HG03520 (cell line): Measurements from ENCODE around the gene LACTBL1.
"Not testable (repeated sequence)": the region's sequence is repeated elsewhere in the genome, so short reads cannot be mapped to it uniquely, and the experiment has no call there.

Experiments used
- ATAC-seq: cut with Tn5 transposase; IDR thresholded peaks from one replicate; pipeline ENCODE4 v1.9.1; 2021; ENCODE audit warnings: mild to moderate bottlenecking, moderate library complexity; ENCODE audit not compliant: unreplicated experiment

The LACTBL1 gene

DNA sequence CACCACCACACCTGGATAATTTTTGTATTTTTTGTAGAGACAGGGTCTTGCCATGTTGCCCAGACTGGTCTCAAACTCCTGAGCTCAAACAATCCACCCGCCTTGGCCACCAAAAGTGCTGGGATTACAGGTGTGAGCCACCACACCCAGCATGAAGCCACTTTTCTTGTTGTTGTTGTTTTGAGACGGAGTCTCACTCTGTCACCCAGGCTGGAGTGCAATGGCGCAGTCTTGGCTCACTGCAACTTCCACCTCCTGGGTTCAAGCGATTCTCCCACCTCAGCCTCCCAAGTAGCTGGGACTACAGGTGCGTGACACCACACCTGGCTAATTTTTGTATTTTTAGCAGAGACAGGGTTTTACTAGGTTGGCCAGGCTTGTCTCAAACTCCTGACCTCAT is 27.5 kb downstream of the LACTBL1 start:
- not testable (repeated sequence) for ATAC-seq

DNA sequence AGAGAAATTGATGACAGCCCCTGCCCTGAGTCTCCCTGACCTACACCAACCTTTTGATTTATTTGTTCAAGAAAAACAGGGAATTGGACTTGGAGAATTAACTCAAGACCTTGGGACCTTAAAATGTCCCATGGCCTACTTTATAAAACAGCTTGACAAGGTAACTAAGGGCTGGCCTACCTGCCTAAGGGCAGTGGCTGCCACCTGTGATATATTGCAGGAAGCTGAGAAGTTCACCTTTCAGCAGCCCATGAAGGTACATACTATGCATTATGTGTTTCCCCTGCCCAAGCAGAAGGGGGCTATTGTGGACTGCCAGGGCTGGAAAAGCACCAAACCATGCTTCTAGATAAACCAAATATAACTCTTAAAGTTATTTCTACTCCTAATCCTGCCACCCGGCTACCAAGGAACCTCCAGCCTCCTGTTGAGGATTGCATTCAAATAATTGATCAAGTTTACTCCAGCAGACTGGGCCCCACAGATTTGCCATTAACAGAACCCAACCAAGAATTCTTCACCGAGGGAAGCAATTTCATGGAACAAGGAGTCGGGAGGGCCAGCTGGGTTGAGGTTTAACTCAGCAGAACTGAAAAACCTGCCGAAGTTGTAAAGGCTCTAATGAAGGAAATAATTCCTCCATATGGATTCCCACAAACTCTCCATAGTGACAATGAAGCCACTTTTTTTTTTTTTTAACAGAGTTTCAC is 28.2 kb downstream of the LACTBL1 start:
- ATAC-seq = no peak

DNA sequence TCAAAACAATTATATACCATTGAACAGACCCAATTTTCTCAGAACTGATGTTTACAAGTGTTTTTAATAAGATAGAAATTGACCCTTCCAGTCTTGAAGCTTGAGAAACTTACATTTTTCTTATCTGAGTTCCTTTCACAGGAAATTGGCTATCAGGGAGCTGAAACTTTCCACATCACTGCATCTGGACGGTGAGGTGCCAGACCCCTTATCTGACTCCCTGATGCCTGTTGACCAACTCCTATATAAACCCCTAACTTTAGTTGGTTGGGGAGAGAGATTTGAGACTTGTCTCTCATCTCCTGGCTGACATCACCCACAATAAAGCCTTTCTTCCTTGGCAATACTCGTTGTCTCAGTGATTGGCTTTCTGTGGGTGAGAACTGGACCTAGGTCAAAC is 31.4 kb downstream of the LACTBL1 start:
- ATAC-seq = no peak

DNA sequence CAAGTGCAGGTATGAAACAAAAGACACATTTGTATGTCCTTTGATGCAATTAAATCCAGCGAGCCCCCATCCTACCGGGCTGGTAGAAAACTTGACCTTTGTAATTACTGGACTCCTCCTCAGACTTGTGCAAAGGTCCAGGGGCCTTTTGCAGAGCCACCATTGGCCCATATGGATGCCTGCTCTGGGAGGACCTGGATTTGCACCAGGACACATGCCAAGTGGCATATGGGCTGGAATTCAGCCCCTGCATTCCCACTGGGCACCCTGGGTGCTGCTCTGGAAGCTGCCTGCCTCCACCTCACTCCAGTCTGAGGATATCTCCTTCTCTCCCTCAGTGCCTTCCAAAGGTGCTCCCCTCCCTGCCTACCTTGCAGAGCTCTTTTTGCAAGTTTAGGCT is 36.0 kb downstream of the LACTBL1 start:
- no peak for ATAC-seq

DNA sequence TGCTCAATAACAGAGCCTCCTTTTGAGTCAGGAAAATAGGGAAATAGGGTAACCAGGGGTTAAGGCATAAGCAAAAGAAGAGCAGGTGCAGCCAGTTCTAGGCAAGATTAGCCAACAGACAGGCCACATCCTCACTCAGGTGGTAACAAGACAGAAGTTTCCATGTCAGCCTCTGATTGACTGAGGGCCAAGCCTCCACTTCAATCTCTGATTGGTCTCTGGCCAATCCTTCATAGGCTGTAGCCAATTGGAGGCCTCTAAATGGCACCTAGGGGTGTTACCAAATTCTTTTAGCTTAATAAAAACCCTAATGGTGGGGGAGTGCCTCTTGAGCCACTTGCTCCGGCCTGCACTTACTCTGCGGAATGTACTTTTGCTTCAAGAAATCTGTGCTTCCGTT is 37.2 kb downstream of the LACTBL1 start:
- no peak for ATAC-seq

DNA sequence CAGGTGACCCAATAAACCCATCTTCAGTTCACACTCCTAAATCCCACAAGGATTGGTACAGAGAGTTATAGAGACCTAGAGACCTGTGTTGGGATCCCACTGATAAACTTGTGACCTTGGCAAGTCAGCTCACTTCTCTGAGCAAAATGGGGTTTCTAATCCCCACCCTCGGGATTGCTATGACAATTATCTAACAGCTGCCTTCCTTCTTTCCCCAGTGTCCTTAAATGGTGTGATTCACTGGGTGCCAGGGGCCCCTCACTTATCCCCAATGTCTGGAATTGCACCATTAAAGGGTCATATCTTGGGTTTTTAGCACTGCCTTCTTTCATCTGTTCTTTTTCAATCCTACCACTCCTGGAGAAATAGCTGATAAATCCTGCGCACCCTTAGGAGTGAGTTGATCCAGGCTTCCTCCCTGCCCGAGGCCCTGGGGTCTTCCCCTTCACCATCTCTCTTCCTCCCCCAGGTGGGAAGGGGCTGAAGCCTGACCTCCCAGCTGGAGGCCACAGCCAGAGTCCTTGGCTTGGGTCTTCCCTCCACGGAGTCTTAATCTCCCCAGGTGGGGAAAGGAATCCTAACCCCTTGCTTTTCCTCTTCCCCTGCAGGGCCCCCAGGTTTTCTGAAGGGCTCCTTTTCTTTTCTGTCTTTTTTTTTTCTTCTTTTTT is 39.7 kb downstream of the LACTBL1 start:
- ATAC-seq = no peak

DNA sequence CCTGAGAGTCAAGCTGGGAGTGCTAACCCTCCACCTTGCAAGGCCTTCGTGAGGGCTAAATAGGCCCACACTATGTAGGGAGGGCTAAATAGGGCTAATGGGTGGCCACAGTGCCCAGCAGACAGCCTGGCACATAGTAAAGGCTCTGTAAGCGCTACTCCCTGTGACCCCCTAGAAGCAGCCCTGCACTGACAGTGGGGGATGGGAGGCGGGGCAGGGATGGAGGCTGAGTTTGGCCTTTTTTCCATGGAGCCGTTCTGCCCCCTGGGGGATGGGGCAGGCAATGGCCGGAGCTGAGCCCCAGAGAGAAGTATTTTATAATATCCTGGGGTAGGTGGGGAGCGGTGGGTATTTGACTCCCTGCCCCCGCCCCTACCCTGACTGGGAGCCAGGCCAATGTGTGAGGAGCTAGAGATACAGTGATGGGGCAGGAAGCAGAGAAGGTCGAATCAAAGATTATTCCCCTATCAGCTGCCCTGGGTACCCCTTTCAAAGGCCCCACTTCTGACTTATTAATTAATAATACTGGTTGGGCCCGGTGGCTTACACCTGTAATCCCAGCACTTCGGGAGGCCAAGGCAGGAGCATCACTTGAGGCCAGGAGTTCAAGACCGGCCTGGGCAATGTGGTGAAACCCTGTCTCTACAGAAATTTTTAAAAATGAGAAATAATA is 42.3 kb downstream of the LACTBL1 start:
- no peak for ATAC-seq

DNA sequence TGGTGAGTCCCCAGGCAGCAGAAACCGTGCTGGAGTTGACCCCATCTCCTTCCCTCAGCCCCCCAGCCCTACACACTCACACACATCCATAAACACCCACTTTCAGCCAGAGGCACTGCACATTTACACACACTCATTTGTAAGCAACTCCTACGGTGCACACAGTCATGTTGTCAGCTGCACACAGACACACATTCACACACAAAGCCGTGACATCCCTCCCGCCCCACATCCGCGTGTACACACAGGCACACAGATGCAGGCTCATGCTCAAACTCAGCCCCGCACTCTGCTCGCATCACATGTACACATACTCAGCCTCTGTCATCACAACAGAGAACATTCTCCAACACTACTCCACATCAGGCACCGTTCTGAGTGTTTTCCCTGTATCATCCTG is 47.6 kb downstream of the LACTBL1 start:
- ATAC-seq = no peak

DNA sequence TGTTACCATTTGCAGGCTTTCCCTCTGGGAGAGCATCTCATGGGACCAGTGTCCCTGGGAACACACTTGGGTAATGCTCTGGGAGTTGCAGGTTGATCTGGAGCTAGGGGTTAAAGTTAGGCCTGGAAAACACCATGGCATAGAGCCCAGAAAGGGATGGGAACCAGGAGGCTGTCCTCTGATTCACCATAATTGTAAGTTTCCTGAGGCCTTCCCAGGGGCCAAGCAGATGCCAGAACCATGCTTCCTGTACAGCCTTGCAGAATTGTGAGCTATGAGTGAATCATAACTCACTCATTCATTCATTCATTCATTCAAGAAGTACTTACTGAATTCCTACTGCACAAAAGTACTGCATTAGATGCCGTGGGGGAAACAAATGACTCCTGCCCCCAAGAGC is 50.0 kb downstream of the LACTBL1 start:
- ATAC-seq = no peak

DNA sequence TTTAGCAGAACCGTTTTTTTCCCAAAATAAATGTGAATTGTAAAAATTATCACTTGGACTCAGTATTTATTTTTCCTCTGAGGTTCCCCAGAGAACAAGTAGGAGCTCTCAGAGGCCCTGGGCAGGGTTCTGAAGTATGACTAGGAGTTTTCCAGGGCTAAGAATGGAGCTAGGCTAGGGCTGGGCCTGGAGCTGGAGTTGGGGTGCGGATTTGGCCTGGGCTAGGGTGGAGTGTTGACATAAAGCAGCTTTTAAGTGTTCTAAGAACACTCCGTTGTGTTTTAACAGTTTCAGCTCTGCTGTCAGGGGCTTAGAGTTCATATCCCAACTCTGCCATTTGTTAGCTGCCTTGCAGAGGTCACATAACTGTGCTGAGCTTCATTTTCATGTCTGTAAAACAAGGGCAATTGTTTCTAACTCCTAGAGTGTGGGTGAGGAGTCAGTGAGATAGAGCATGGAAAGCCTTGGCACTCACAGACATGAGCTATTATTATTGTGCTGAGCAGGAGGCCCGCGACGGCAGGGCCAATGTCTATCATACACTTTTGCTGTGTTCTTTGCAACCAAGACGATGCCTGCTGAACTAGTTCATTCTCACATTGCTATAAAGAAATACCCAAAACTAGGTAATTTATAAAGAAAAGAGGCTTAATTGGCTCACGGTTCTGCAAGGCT is 51.1 kb downstream of the LACTBL1 start:
- ATAC-seq = no peak

DNA sequence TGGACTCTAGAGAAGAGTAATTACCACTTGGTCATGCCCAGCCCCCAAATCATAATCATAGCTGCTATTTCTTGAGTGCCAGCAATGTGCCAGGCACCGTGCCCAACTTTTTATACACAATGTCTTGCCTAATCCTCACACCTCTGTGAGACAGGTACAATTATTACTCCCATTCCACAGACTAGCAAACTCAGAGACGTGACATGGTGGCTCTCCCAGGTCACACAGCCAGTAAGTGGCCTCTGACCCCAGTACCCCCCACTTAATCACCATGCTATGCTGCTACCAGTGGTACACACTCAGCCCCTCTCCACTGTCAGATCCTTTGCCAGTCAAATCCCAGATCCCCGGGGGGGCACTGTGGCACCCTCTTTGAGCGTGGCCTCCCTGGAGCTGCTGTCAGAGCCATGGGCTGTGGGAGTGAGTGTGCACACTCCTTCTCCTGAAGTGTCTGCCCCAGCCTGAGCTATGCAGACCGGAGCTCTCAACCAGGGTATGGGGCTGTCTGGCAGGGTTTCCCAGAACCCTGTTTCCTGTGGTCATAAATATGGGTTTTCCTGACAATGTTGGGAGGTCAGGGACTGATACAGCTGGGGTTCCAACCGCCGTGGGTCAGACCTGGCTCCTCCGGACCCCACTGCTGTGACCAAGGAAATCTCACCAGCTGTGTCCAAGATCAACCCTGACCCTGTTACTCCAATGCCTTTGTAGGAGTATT is 51.8 kb downstream of the LACTBL1 start:
- no peak for ATAC-seq

DNA sequence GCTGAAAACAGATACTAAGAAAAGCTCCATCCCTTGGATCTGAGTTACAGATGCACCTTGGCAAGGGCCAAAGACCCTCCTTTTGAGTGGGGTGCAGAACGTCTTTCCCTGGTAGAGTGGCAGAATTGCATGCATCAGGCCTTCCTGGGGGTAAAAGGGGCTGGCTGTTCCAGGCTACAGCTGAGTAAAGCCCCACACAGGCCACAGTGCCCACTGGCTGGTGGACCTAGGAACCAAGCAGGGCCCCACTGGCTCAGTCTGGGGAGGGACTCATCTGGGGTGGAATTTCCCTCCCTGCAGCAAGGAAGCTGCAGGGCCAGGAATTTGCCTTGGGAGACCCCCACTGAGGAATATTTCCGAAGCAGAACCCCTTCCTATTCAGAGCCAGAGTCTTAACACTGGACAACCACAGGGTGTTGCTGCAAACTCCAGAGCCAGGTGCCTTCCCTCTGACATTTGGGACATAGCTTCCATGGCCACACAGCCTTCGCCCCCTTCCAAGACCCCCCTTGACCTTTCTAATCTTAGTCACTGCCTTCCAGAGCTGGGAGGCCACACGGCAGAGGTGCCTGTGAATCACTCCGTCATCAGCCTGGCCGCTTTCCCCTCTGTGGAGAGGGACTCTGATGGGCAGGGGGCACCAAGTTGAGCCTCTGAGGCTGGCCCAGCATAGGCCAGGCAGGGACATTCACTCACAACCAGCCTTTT is 52.5 kb downstream of the LACTBL1 start:
- ATAC-seq = no peak

DNA sequence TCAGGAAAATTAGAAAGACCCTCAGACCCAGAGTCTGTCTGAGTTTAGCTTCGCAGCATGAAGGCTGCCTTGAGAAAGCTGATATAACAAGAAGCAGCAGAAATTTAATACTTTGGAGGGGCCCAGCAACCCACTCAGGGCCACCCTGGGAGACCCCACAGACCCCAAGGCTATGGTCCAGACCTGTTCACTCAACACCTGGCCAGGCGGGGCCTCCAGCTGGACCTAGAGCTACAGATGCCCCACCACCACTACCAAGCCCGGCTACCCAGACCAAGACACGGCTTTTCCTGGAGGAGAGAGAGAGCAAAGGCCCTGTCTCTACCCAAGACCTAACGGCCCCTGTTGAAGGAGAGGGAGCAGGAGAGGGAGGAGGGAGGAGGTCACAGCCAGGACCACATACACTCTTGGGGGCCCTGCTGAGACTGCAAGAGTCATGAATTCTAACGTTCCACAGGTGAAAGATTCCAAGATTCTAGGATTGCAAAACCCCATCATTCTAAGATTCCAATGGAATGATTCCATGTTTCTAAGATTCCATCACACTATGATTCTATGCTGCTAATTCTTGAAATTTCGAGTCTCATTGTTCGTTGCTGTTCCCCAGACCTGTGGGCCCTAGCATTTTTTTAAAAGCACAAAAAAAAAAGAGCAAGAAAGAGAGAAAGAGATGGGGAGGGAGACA is 53.2 kb downstream of the LACTBL1 start:
- ATAC-seq = no peak

DNA sequence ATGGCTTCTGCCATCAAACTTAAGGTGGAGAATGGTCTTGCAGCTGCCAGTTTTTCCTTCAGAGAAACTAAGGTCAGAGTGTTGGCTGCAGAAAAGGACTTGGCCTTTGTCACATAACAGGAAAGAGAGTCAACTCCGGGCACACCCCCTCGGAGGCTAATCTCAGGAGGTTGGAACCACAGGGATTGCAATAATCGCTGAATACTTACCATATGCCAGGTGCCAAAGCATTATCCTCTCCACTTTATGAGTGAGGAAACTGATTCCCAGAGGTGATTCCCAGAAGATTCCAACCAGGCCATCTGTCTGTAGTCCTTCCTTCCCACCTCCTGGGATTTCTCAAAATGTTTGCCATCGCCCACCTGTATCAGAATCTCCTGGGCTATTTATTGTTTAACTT is 54.0 kb downstream of the LACTBL1 start:
- ATAC-seq = no peak

DNA sequence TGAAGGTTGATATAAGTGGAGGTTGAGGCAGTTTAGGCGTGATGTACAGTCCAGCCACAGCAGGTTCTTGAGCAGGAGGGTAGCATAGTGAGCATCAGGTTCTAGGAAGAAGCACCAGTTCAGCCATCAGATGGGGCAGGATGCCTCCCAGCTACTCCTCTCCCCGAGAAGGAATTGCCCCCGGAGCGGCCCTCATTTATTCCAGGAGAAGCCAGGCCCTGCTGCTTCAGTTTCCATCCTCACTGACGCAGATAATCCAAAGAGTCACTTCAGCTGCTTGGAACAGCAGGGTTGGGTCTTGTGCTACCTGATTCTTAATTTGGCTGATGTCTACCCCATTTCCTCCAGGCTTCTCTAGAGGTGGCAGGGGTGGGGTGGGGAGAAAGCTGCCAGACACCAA is 54.7 kb downstream of the LACTBL1 start:
- no peak for ATAC-seq

DNA sequence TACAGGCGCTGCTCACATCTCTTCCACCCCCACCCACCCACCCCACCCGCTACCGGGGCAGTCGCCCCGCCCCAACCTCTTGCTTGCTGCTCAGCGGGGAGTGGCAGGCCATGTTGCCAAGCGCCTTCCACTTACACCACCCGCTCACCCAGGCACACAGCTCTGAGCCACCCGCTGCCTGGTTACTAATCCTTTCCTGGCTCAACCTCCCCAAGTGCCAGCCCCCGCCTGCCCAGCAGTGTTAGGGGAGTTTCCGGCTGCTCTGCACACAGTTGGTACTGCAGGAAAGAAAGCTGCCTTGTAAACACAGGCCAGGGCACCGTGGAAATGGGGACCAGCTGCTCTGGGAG is 56.2 kb downstream of the LACTBL1 start:
- no peak for ATAC-seq

DNA sequence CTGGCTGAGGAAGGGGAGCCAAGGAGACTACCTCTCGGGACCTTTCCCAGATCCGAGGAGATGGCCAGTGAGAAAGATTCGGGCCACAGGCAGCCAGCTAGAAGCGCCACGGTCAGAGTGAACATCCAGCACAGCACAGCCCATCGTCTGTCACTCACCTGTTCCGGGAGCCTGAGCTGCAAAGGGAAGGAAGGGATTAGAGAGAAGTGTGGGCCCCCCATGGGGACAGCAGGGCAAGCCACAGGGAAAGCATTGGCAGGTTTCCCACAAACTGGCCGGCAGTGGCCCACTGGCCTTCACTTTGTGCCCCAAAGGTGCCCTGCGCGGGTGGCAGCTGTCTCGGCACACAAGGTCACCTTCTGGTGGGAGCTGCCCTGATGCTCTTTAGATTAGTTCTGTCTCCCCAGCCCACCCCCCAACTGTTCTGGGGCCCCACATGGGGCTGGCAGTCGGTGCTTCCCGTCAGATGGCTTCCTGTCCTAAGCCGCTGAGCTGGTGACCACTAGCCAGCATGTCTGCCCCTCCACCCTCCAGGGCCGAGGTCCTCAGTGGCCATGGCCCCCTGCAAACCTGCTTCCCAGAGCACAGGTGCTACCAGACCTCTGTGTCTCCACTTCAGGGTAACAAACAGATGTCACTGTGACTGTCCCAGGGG is 56.7 kb downstream of the LACTBL1 start:
- no peak for ATAC-seq

DNA sequence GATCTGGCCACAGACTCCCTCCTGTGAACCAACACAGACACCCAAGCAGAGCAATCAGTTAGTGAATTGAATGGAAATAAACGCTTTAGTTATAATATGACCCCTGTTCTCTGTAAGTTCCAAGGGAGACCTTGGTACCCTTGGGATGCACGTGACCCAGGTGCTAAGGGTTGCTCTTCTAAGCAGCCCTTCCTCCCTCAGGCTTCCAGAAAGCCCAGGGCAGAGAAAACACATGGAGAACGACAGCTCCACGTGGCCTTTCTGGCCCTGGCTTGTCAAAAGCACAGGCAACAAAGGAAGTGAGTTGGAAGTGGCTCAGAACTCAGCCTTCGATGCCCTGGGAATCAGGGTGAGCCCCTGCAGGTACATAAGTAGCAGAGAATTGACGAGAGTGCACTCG is 57.4 kb downstream of the LACTBL1 start:
- no peak for ATAC-seq

DNA sequence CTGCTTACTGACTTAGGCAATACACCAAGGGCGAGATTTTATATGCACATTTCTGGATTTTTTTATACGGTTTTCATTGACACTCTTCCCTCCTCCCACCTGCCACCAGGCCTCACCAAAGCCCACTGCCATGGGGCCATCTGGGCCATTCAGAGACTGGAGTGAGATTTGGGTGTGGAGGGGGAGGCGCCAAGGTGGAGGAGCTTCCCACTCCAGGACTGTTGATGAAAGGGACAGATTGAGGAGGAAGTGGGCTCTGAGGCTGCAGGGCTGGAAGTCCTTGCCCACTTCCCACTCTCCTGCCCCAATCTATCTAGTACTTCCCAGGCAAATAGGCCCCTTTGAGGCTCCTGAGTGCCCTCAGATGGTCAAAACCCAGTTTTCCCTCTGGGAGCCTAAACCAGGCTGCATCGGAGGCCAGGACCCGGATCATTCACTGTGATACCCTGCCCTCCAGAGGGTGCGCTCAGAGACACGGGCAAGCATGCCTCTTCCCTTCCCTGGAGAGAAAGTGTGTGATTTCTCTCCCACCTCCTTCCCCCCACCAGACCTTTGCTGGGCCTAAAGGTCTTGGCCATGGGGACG is 57.9 kb downstream of the LACTBL1 start:
- no peak for ATAC-seq
